HG03280 (cell line): ENCODE data around the gene GALNT18.

Source experiments
- ATAC-seq: cut with Tn5 transposase; IDR thresholded peaks from one replicate; pipeline ENCODE4 v1.9.1; 2021; ENCODE audit warnings: mild to moderate bottlenecking, moderate library complexity; ENCODE audit not compliant: unreplicated experiment

The GALNT18 gene

GRCh38 chr11:11624926-11625325 lies 3.1 kb upstream of the GALNT18 start:
- no peak for ATAC-seq

- no peak for ATAC-seq
Measured at GRCh38 chr11:11624204-11624603, 2.4 kb upstream of the GALNT18 start.

GRCh38 chr11:11622772-11623171 lies 967 bp upstream of the GALNT18 start:
- no peak for ATAC-seq

- no peak for ATAC-seq
Measured at GRCh38 chr11:11622340-11622706, 518 bp upstream of the GALNT18 start.

GRCh38 chr11:11620921-11621572 lies 758 bp downstream of the GALNT18 start:
- ATAC-seq = no peak

GRCh38 chr11:11620173-11620920 lies 1.5 kb downstream of the GALNT18 start:
- ATAC-seq = no peak

GRCh38 chr11:11618973-11619435 lies 2.8 kb downstream of the GALNT18 start:
- ATAC-seq = no peak

- no peak for ATAC-seq
Measured at GRCh38 chr11:11615086-11615485, 6.7 kb downstream of the GALNT18 start.

- ATAC-seq = no peak
Measured at GRCh38 chr11:11612439-11612838, 9.4 kb downstream of the GALNT18 start.

- ATAC-seq = no peak
Measured at GRCh38 chr11:11611381-11611780, 10.4 kb downstream of the GALNT18 start.

- no peak for ATAC-seq
Measured at GRCh38 chr11:11608783-11609232, 13.0 kb downstream of the GALNT18 start.

GRCh38 chr11:11607772-11608171 lies 14.0 kb downstream of the GALNT18 start:
- no peak for ATAC-seq

- no peak for ATAC-seq
Measured at GRCh38 chr11:11605821-11606450, 15.9 kb downstream of the GALNT18 start.

- ATAC-seq = no peak
Measured at GRCh38 chr11:11605181-11605580, 16.6 kb downstream of the GALNT18 start.

- no peak for ATAC-seq
Measured at GRCh38 chr11:11604370-11604990, 17.3 kb downstream of the GALNT18 start.

GRCh38 chr11:11602011-11602410 lies 19.8 kb downstream of the GALNT18 start:
- ATAC-seq = no peak

GRCh38 chr11:11600288-11600687 lies 21.5 kb downstream of the GALNT18 start:
- ATAC-seq = no peak

GRCh38 chr11:11598243-11598642 lies 23.6 kb downstream of the GALNT18 start:
- ATAC-seq = no peak

- no peak for ATAC-seq
Measured at GRCh38 chr11:11594162-11594561, 27.6 kb downstream of the GALNT18 start.

- no peak for ATAC-seq
Measured at GRCh38 chr11:11592146-11592684, 29.6 kb downstream of the GALNT18 start.

- ATAC-seq = no peak
Measured at GRCh38 chr11:11589437-11589836, 32.4 kb downstream of the GALNT18 start.
